Measurements from ENCODE around the gene ERVW-1.
"Not testable (repeated sequence)": the region's sequence is repeated elsewhere in the genome, so short reads cannot be mapped to it uniquely, and the experiment has no call there.

Gene ERVW-1

GRCh38 chr7:92473989-92474388, 3.8 kb downstream of the ERVW-1 start:
- not testable (repeated sequence) for DNase-seq (ENCODE audit: low spot score)

- not testable (repeated sequence) for DNase-seq (ENCODE audit: low spot score)
Measured at GRCh38 chr7:92468589-92468988, 9.2 kb downstream of the ERVW-1 start.

- DNase-seq (ENCODE audit: low spot score), result no peak
Measured at GRCh38 chr7:92466682-92467081, 11.1 kb downstream of the ERVW-1 start.

- DNase-seq (ENCODE audit: low spot score), result no peak
Measured at GRCh38 chr7:92464515-92464914, 13.2 kb downstream of the ERVW-1 start.

GRCh38 chr7:92462560-92462959, 15.2 kb downstream of the ERVW-1 start:
- DNase-seq (ENCODE audit: low spot score), result no peak

GRCh38 chr7:92461027-92462003, 16.4 kb downstream of the ERVW-1 start:
- peak; percentile 76 for DNase-seq (ENCODE audit: low spot score)

GRCh38 chr7:92460510-92460909, 17.2 kb downstream of the ERVW-1 start:
- DNase-seq (ENCODE audit: low spot score), result no peak

GRCh38 chr7:92460109-92460508, 17.6 kb downstream of the ERVW-1 start:
- DNase-seq (ENCODE audit: low spot score), result no peak

- no peak for DNase-seq (ENCODE audit: low spot score)
Measured at GRCh38 chr7:92456236-92456635, 21.5 kb downstream of the ERVW-1 start.

GRCh38 chr7:92451645-92452044, 26.1 kb downstream of the ERVW-1 start:
- no peak for DNase-seq (ENCODE audit: low spot score)

- DNase-seq (ENCODE audit: low spot score), result peak; percentile 43
Measured at GRCh38 chr7:92448205-92448747, 29.5 kb downstream of the ERVW-1 start.

GRCh38 chr7:92447345-92448204, 30.2 kb downstream of the ERVW-1 start, which contains the start of gene GATAD1:
TSS of gene GATAD1 (plus strand) at chr7:92447482. CDS start at chr7:92447730, 248 bp downstream.
- peak; percentile 99 for DNase-seq (ENCODE audit: low spot score)

GRCh38 chr7:92446869-92447344, 30.8 kb downstream of the ERVW-1 start:
- DNase-seq (ENCODE audit: low spot score), result no peak

- not testable (repeated sequence) for DNase-seq (ENCODE audit: low spot score)
Measured at GRCh38 chr7:92442720-92443119, 35.0 kb downstream of the ERVW-1 start.

- no peak for DNase-seq (ENCODE audit: low spot score)
Measured at GRCh38 chr7:92437956-92438491, 39.7 kb downstream of the ERVW-1 start.

GRCh38 chr7:92436612-92437445, 40.9 kb downstream of the ERVW-1 start:
- no peak for DNase-seq (ENCODE audit: low spot score)

GRCh38 chr7:92435542-92435941, 42.2 kb downstream of the ERVW-1 start:
- no peak for DNase-seq (ENCODE audit: low spot score)

- DNase-seq (ENCODE audit: low spot score), result no peak
Measured at GRCh38 chr7:92433019-92433418, 44.7 kb downstream of the ERVW-1 start.

GRCh38 chr7:92432299-92432946, 45.3 kb downstream of the ERVW-1 start:
- no peak for DNase-seq (ENCODE audit: low spot score)

GRCh38 chr7:92427193-92427592, 50.6 kb downstream of the ERVW-1 start:
- no peak for DNase-seq (ENCODE audit: low spot score)
